Muscle of leg (tissue), 11 donors: Measurements from ENCODE around the gene ZBED1. TPM values are rescaled to one million over a fixed set of nuclear protein-coding genes. Genes with fewer than 3 reads are reported as not detected.

Experiments used
- DNase-seq: peaks from one replicate; pipeline ENCODE4 v3.0.0; 2013
- H3K27ac ChIP-seq: one replicate; pipeline ENCODE4 v1.5.1; 2013; ENCODE audit warnings: mild to moderate bottlenecking, low read length, control low read depth
- H3K27me3 ChIP-seq: one replicate; pipeline ENCODE4 v1.6.1; 2013; ENCODE audit warnings: low read length; ENCODE audit not compliant: control insufficient read depth, insufficient read depth
- H3K36me3 ChIP-seq: one replicate; pipeline ENCODE4 v1.6.1; 2013; ENCODE audit warnings: low read length; ENCODE audit not compliant: control insufficient read depth, insufficient read depth
- H3K4me1 ChIP-seq: one replicate; pipeline ENCODE4 v1.6.1; 2013; ENCODE audit warnings: low read length; ENCODE audit not compliant: control insufficient read depth, insufficient read depth
- H3K4me3 ChIP-seq: one replicate; pipeline ENCODE4 v1.5.1; 2013; ENCODE audit warnings: low read length, control low read depth
- H3K9me3 ChIP-seq: replicated peaks from 2 replicates; pipeline ENCODE4 v1.6.1; 2013; ENCODE audit warnings: low read depth, low read length; ENCODE audit not compliant: control insufficient read depth
- WGBS: methylation state at CpG from one replicate; pipeline ENCODE4 v1.1.5; 2013; ENCODE audit warnings: missing lambda C conversion rate; ENCODE audit not compliant: insufficient coverage; 5-methylcytosine and 5-hydroxymethylcytosine counted together
- polyA plus RNA-seq, 8 donors: library from polyadenylated mRNA; unstranded; fragments of 120-200 nt; gene quantifications; one replicate each; pipeline versions ENCODE4 v1.2.1 to v1.2.3, GENCODE V29; 2013; ENCODE audit warnings: inconsistent platforms in 1 of 8, low replicate concordance in 1 of 8; ENCODE audit not compliant: insufficient read length in 8 of 8, insufficient read depth in 1 of 8
- total RNA-seq: library from RNA; stranded (reverse); fragments of 120-200 nt; gene quantifications from one replicate; pipeline ENCODE4 v1.2.4, GENCODE V29; 2013

ZBED1 gene
- total and polyA plus RNA-seq, 9 donors, result 16.4 to 30.4 (median 27.1) TPM

DNA sequence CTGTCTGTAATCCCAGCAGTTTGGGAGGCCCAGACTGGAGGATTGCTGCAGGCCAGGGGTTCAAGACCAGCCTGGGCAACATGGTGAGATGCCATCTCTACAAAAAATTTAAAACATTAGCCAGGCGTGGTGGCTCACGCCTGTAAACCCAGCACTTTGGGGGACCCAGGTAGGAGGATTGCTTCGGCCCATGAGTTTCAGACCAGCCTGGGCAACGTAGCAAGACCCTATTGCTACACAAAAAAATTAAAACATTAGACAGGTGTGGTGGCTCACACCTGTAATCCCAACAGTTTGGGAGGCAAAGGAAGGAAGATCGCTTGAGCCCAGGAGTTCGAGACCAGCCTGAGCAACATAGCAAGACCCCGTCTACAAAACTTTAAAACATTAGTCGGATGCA lies 1.3 kb downstream of the ZBED1 start:
- H3K4me1 ChIP-seq, result peaks cover 19% of the 10 kb centered on the region
- 100% methylated on average over 1 of the region's 8 CpGs for WGBS

DNA sequence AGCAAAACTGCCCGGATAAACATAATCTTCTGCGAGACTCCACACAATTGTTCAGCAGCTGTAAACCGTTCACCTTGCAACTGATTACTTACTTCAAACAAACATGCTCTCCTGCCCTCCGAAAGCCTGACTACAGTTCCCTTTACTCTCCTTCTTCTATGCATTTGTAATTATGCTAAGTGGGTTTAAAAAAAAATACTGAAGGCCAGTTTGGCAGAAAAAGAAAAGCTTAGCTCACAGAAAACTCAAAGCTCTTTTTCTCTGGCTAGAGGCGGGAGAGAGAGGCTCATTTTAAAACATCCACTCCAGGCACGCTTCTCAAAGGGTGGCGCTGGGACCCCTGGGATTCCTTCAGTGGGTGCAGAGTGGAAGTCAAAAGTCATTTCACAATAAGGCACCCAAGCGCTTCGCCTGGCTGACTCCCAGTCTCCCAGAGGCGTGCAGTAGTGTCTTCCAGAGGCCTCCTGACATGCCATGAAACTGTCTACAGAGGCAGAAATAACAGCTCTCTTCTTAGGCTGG lies 1.9 kb downstream of the ZBED1 start:
- H3K9me3 ChIP-seq, result no peaks in the 10 kb centered on the region
- H3K27me3 ChIP-seq, result no peaks in the 10 kb centered on the region
- H3K27ac ChIP-seq, result peak overlapping the region; percentile 70
- peak overlapping the region; percentile 49 for H3K4me3 ChIP-seq
- H3K4me1 ChIP-seq, result peaks cover 19% of the 10 kb centered on the region
- peaks cover 5% of the 10 kb centered on the region for H3K36me3 ChIP-seq
- DNase-seq, result peak; percentile 54
- WGBS, result 15% methylated on average over 3 of the region's 10 CpGs

More for the DNA sequence above, 1.3 kb downstream of the ZBED1 start:
- Histone ChIP-seq H3K36me3 (peaks cover 5% of the 10 kb centered on the region), H3K27ac (peak overlapping the region; percentile 70), H3K27me3 (no peaks in the 10 kb centered on the region), H3K9me3 (no peaks in the 10 kb centered on the region), H3K4me3 (peak overlapping the region; percentile 49)
- DNase-seq, result no peak

DNA sequence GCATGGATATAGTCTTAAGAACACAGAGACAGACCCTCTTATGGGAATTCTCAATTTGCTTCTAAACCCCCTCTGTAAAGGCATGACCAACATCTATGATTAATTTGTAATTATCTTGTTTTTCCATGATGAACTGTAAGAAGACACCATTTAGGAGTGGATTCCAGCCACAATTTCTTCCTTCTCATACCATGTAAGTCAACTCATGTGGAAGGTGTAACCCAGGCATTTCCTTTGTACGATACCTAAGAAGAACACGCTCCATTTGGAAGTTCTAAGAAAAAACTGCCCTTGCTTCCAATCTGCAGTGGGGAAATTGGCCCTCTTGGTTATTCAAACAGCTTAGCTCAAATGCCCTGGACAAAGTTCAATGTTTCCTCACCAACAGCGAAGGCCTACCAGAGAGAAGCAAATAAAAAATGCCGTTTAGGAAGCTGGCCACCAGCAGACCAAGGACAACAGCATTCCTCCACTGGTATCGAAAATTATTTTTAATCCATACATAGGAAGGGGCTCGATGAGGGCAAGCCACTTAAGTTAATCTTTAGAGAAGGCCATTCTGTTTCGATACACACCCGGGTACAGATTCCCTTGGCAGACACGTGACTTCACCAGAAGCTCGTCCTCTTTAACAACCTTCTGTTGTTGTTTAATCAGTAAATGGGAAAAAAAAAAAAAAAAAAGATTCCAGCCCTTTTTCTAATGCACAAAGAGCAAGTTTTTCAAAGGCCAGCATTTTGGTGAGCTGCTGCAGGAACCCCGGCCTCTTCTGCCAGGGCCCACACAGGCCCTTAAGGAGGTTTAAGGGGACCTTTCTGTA lies 2.6 kb downstream of the ZBED1 start:
- peak overlapping the region; percentile 70 for H3K27ac ChIP-seq
- 92% methylated on average over 2 of the region's 11 CpGs for WGBS
- no peaks in the 10 kb centered on the region for H3K27me3 ChIP-seq
- DNase-seq, result no peak
- peak overlapping the region; percentile 1 for H3K4me3 ChIP-seq
- H3K9me3 ChIP-seq, result no peaks in the 10 kb centered on the region
- H3K4me1 ChIP-seq, result peaks cover 19% of the 10 kb centered on the region
- H3K36me3 ChIP-seq, result peaks cover 5% of the 10 kb centered on the region

DNA sequence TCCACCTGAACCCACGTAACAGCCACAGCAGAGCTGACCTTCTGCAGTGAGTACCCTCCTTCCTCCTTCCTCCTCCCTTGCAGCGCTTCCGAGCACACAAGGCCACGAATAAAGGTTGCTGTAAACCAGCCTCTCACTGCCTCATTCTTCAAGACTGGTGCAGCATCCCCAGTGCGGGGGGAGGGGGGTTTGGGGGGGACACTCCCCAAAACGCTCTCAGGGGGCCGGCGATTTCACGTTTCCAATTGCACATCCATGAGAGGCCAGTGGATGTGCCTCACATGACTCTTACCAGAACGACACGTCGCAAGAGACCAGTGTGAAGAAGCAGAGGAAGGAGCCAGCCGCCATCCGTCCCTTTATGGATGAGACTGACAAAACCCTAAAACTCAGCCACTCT lies 5.2 kb downstream of the ZBED1 start:
- 100% methylated on average over 1 of the region's 14 CpGs for WGBS
- DNase-seq, result no peak
- H3K27ac ChIP-seq, result no peak overlapping the region
- peaks cover 15% of the 10 kb centered on the region for H3K36me3 ChIP-seq
- H3K27me3 ChIP-seq, result no peaks in the 10 kb centered on the region
- H3K4me3 ChIP-seq, result no peak overlapping the region
- peaks cover 19% of the 10 kb centered on the region for H3K4me1 ChIP-seq
- H3K9me3 ChIP-seq, result no peaks in the 10 kb centered on the region

DNA sequence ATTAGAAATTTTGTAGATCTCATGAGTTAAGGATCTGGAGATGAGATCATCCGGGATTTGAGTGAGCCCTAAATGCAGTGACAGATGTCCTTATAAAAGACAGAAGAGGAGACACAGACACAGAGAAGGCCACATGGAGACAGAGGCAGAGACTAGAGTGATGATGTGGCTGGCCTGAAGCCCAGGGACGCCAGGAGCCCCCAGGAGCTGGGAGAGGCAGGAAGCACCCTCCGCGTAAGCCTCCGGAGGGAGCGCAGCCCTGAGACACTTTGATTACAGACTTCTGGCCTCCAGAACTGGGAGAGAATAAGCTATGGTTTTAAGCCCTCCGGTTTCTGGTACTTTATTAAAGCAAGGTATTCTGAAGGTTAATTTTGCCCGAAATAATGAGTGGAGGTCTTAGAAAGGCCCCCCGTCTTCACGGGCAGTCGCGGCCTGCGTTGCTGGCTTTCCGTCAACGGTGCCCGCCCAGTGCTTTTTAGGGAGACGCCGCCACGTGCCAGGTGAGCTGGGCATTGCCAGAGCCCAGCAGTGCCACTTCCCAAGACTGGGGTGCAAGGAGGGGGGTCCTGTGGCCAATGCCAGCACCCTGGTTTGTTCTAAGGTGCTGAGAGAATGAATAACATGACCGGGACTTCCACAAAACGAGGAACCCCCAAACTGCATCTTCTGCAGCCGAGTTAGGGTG lies 8.1 kb downstream of the ZBED1 start:
- DNase-seq, result no peak
- no peaks in the 10 kb centered on the region for H3K4me1 ChIP-seq
- no peak overlapping the region for H3K4me3 ChIP-seq
- WGBS, result 89% methylated on average over 19 of the region's 22 CpGs
- no peaks in the 10 kb centered on the region for H3K9me3 ChIP-seq
- no peak overlapping the region for H3K27ac ChIP-seq
- peaks cover 41% of the 10 kb centered on the region for H3K36me3 ChIP-seq
- H3K27me3 ChIP-seq, result no peaks in the 10 kb centered on the region

DNA sequence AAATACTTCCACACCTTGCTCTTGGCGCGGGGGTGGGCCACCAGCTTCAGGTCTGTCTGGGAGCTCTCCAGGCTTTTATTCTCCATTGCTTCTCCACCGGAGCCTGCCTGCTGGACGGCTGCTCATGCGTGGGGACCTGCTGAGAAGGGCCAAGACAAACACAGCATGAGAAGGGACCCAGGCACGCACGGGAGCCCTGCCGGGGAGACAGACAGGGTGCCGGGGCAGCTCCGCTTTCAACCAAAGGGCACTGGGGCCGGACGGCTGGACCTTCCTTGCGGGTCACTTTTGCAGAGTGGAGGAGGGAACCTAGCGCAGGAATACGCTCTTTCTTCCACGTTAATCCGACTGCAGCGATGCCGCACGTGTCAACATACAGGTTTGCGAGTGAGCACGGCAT lies 10.1 kb downstream of the ZBED1 start:
- H3K36me3 ChIP-seq, result peaks cover 53% of the 10 kb centered on the region
- WGBS, result 97% methylated on average over 22 of the region's 22 CpGs
- no peaks in the 10 kb centered on the region for H3K9me3 ChIP-seq
- H3K4me3 ChIP-seq, result no peak overlapping the region
- peaks cover 3% of the 10 kb centered on the region for H3K4me1 ChIP-seq
- H3K27me3 ChIP-seq, result no peaks in the 10 kb centered on the region
- H3K27ac ChIP-seq, result no peak overlapping the region
- DNase-seq, result no peak

DNA sequence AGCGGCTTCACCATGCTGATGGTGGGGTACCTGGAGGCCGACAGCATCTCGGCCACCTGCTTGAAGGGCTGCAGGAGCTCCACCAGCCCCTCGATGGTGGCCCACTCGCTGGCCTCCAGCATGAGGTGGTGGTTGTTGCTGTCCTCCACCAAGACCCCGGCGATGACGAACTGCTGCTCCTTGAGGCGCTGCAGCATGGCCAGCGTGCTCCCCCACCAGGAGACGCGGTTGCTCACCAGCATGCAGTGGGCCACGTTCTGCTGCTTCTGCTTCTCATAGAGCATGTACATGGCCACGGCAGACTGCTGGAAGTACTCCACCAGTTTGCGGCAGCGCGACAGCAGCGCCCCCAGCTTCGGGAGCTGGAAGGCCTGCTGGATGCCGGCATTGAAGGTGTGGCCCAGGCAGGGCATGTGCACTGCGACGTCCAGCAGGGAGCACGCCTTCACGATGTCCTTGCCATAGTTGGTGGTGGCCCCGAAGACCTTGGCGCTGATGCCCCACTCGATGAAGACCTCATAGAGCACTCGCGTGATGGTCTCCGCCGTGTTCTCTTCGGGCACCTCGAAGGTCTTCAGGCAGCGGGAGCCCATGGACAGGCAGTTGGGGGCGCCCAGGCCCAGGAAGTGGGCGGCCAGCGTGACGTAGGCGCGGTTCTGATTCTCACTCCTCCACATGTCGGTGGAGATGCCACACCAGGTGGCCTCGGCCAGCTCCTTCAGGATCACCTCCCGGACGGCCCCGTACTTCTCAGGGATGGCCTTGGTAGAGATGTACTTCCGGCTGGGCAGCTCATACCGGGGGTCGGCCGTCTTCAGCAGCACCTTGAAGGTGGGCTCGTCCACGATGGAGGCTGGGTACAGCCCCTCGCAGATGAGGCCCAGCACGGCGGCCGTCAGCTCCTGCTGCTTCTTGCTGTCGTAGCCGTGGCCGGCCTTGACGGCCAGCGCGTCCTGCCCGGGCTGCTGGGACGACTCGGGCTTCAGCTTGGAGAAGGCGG lies 11.0 kb downstream of the ZBED1 start:
- Histone ChIP-seq H3K4me3 (no peak overlapping the region), H3K4me1 (peaks cover 9% of the 10 kb centered on the region), H3K27ac (no peak overlapping the region), H3K36me3 (peaks cover 49% of the 10 kb centered on the region), H3K27me3 (no peaks in the 10 kb centered on the region), H3K9me3 (no peaks in the 10 kb centered on the region)
- WGBS, result 97% methylated on average over 64 of the region's 65 CpGs
- no peak for DNase-seq

DNA sequence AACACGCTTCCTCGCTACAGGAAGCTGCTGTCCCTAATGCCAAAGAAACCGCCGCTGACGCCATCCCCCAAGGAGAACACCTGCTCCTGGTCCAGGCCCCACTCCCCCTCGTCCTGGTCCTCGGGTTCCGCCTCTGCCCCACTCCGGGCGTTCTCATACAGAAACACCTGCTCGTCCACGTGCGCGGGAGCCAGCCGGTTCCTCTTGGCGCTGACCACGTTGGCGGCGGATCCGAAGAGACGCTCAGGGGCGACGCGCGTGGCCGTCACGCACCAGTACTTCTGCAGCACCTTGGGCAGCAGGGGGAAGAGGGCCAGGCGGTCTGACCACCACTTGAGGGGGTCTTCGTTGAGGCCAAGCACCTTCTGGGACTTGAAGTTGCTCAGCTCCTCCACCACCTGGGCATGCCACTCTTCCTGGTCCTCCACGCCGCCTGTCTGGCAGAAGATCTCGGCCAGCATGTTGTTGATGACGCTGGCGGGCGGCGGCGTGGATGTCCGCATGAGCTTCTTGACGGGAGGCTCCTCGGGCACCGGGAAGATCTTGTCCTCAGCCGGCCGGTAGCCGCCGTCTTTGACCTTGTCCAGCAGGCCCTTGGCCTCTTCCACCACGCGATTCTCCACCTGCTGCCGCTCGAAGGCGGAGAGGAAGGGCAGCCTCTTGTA lies 12.0 kb downstream of the ZBED1 start:
- 89% methylated on average over 49 of the region's 50 CpGs for WGBS
- Histone ChIP-seq H3K36me3 (peaks cover 49% of the 10 kb centered on the region), H3K27me3 (no peaks in the 10 kb centered on the region), H3K4me1 (peaks cover 18% of the 10 kb centered on the region), H3K4me3 (no peak overlapping the region), H3K27ac (no peak overlapping the region), H3K9me3 (no peaks in the 10 kb centered on the region)
- no peak for DNase-seq

DNA sequence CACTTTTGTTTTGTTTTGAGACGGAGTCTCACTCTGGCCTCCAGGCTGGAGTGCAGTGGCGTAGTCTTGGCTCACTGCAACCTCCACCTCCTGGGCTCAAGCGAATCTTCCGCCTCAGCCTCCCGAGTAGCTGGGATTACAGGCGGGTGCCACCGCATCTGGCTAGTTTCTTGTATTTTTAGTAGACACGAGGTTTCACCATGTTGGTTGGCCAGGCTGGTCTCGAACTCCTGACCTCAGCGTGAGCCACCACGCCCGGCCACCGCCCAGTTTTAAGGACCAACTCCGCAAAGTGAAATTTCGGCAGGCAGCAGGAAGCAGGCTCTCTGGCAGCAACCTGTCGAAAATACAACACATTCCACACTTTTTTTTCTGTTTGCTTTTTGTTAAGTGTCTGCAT lies 13.4 kb downstream of the ZBED1 start:
- WGBS, result 86% methylated on average over 15 of the region's 16 CpGs

More for the DNA sequence above, 13.4 kb downstream of the ZBED1 start:
- Histone ChIP-seq H3K4me1 (peaks cover 25% of the 10 kb centered on the region), H3K9me3 (no peaks in the 10 kb centered on the region), H3K36me3 (peaks cover 49% of the 10 kb centered on the region), H3K27me3 (no peaks in the 10 kb centered on the region), H3K27ac (no peak overlapping the region), H3K4me3 (no peak overlapping the region)
- no peak for DNase-seq
